GM12801 (cell line): Measurements from ENCODE around the gene TSC22D4.

Source experiments
- CTCF ChIP-seq: IDR thresholded peaks from one replicate; pipeline ENCODE4 v1.5.1; 2011; ENCODE audit warnings: control low read depth; ENCODE audit not compliant: insufficient read length; ENCODE audit errors: extremely low read depth

TSC22D4 gene

GRCh38 chr7:100486753-100487446, 7.9 kb upstream of the TSC22D4 start:
- no peak for TF ChIP-seq CTCF

GRCh38 chr7:100486111-100486636, 7.2 kb upstream of the TSC22D4 start:
- no peak for TF ChIP-seq CTCF

GRCh38 chr7:100485471-100485876, 6.5 kb upstream of the TSC22D4 start:
- TF ChIP-seq CTCF = no peak

- TF ChIP-seq CTCF = no peak
Measured at GRCh38 chr7:100484673-100485045, 5.6 kb upstream of the TSC22D4 start.

- TF ChIP-seq CTCF = no peak
Measured at GRCh38 chr7:100483722-100484672, 5.0 kb upstream of the TSC22D4 start, which contains the start of gene NYAP1. NYAP1 (plus strand) TSS chr7:100483927; CDS start chr7:100485312, 1,385 bp downstream.

- no peak for TF ChIP-seq CTCF
Measured at GRCh38 chr7:100483090-100483721, 4.2 kb upstream of the TSC22D4 start.

GRCh38 chr7:100482728-100483089, 3.7 kb upstream of the TSC22D4 start:
- TF ChIP-seq CTCF = no peak
